GM12878 (cell line): ENCODE results near the gene TTC29.

Experiments used
- CTCF ChIP-seq, 3 experiments: IDR thresholded peaks in 2 of 3; conservative IDR thresholded peaks in 1 of 3; 2 replicates each; pipeline ENCODE4 v1.5.1; 2011; ENCODE audit warnings: low read depth in 3 of 3, low read length in 3 of 3, mild to moderate bottlenecking in 3 of 3, control low read depth in 2 of 3, moderate library complexity in 2 of 3, inconsistent platforms in 1 of 3, mixed read lengths in 1 of 3; ENCODE audit not compliant: control insufficient read depth in 2 of 3, insufficient read depth in 1 of 3; ENCODE audit errors: extremely low read depth in 1 of 3
- EP300 ChIP-seq, 2 experiments: fragments of 150-350 bp in 1 of 2; IDR thresholded peaks; 2 replicates each; pipeline ENCODE4 v1.6.1; 2011 to 2012; ENCODE audit warnings: low read depth in 2 of 2, low read length in 2 of 2, borderline replicate concordance in 1 of 2, improper control_type of control experiment in 1 of 2, inconsistent platforms in 1 of 2; ENCODE audit not compliant: control insufficient read depth in 1 of 2
- EZH2 ChIP-seq: IDR thresholded peaks from 2 replicates; pipeline ENCODE4 v1.6.1; 2012; ENCODE audit warnings: low read depth, mild to moderate bottlenecking, control low read depth, inconsistent platforms, low read length, borderline replicate concordance; ENCODE audit not compliant: control insufficient read depth
- FOXK2 ChIP-seq: fragments of 450-650 bp; IDR thresholded peaks from 2 replicates; pipeline ENCODE4 v1.6.1; 2017; ENCODE audit warnings: mild to moderate bottlenecking, moderate library complexity
- FOXM1 ChIP-seq: IDR thresholded peaks from 2 replicates; pipeline ENCODE4 v1.6.1; 2012; ENCODE audit warnings: low read depth, mild to moderate bottlenecking, inconsistent platforms, low read length, moderate library complexity
- MLLT1 ChIP-seq: fragments of 450-650 bp; IDR thresholded peaks from 2 replicates; pipeline ENCODE4 v1.6.1; 2016; ENCODE audit warnings: mild to moderate bottlenecking
- MXI1 ChIP-seq: fragments of 150-350 bp; IDR thresholded peaks from 2 replicates; pipeline ENCODE4 v1.6.1; 2011; ENCODE audit warnings: low read depth, mild to moderate bottlenecking, inconsistent platforms, low read length, improper control_type of control experiment
- NFYB ChIP-seq: IDR thresholded peaks from 2 replicates; pipeline ENCODE4 v1.6.1; 2011; ENCODE audit warnings: low read depth, mild to moderate bottlenecking, low read length, improper control_type of control experiment, moderate library complexity; ENCODE audit not compliant: insufficient read depth
- NRF1 ChIP-seq: conservative IDR thresholded peaks from 2 replicates; pipeline ENCODE4 v1.6.1; 2011; ENCODE audit warnings: mild to moderate bottlenecking, low read depth, low read length, improper control_type of control experiment
- POLR2A ChIP-seq: IDR thresholded peaks from 2 replicates; pipeline ENCODE4 v1.6.1; 2011; ENCODE audit warnings: low read depth, mild to moderate bottlenecking, low read length
- RFX5 ChIP-seq: IDR thresholded peaks from 2 replicates; pipeline ENCODE4 v1.6.1; 2011; ENCODE audit warnings: low read depth, low read length, improper control_type of control experiment
- TARDBP ChIP-seq: IDR thresholded peaks from 2 replicates; pipeline ENCODE4 v1.6.1; 2016; ENCODE audit warnings: borderline replicate concordance

GRCh38 chr4:146972036-146972435 lies 26.4 kb upstream of the TTC29 start:
- no peak for TF ChIP-seq FOXM1
- no peak for TF ChIP-seq MLLT1
- no peak for TF ChIP-seq NRF1
- TF ChIP-seq POLR2A = no peak
- TF ChIP-seq EP300 (IDR thresholded peaks at IDR 0.05; ENCODE audit: borderline replicate concordance in 1 of 2, control insufficient read depth in 1 of 2, low read depth in 2 of 2, low read length in 2 of 2) = no peak
- no peak for TF ChIP-seq NFYB
- no peak for TF ChIP-seq FOXK2
- no peak for TF ChIP-seq CTCF (IDR thresholded peaks at IDR 0.05 in 2 of 3, conservative IDR thresholded peaks at IDR 0.05 in 1 of 3; ENCODE audit: control insufficient read depth in 2 of 3, extremely low read depth in 1 of 3, insufficient read depth in 1 of 3, low read depth in 3 of 3, low read length in 3 of 3)
- TF ChIP-seq TARDBP = no peak
- TF ChIP-seq EZH2 = no peak
- no peak for TF ChIP-seq RFX5
- no peak for TF ChIP-seq MXI1
